Thyroid gland (tissue), 4 donors: ENCODE results near the gene EBF3. TPM values are rescaled to one million over a fixed set of nuclear protein-coding genes. Genes with fewer than 3 reads are reported as not detected.

Experiments
- DNase-seq, 2 donors: peaks; one replicate each; pipeline ENCODE4 v3.0.0-alpha.2; 2019
- H3K27ac ChIP-seq, 3 donors: fragments of 200-600 bp; sonication (generic); 1 replicate in 2 of 3; 2 replicates in 1 of 3; pipeline ENCODE4 v1.5.1; 2016 to 2019; ENCODE audit warnings: mild to moderate bottlenecking in 1 of 3, moderate library complexity in 1 of 3
- H3K27me3 ChIP-seq: fragments of 200-600 bp; sonication (generic); one replicate; pipeline ENCODE4 v1.5.1; 2019
- H3K36me3 ChIP-seq, 2 donors: fragments of 200-600 bp; sonication (generic); one replicate each; pipeline ENCODE4 v1.5.1; 2016 to 2019
- H3K4me1 ChIP-seq, 2 donors: fragments of 200-600 bp; sonication (generic); one replicate each; pipeline ENCODE4 v1.5.1; 2017 to 2019
- H3K4me3 ChIP-seq, 3 donors: fragments of 200-600 bp; sonication (generic); replicated peaks in 1 of 3; 1 replicate in 2 of 3; 2 replicates in 1 of 3; pipeline ENCODE4 v1.5.1; 2016; ENCODE audit warnings: mild to moderate bottlenecking in 1 of 3
- H3K9me3 ChIP-seq: fragments of 200-600 bp; sonication (generic); one replicate; pipeline ENCODE4 v1.5.1; 2017
- CTCF ChIP-seq, 6 experiments: fragments of 200-600 bp in 3 of 6; fragments of 450-650 bp in 3 of 6; sonication (generic) in 3 of 6; IDR thresholded peaks; one replicate each; pipeline ENCODE4 v1.5.1; 2016 to 2019; ENCODE audit warnings: antibody characterized with exemption in 6 of 6, mild to moderate bottlenecking in 2 of 6, inconsistent platforms in 1 of 6, moderate library complexity in 1 of 6
- POLR2A ChIP-seq, 2 donors: fragments of 450-650 bp; IDR thresholded peaks; one replicate each; pipeline ENCODE4 v1.6.1; 2017; ENCODE audit warnings: antibody characterized with exemption in 2 of 2, mild to moderate bottlenecking in 2 of 2, moderate library complexity in 1 of 2
- WGBS, 2 donors: methylation state at CpG; one replicate each; pipeline ENCODE4 v1.1.5; 2017; 5-methylcytosine and 5-hydroxymethylcytosine counted together
- intact Hi-C: fragments of 100-400 bp; cut with DNase I; formaldehyde crosslinking; loops from one replicate; pipeline ENCODE4 v1.15.1; 2023
- total RNA-seq, 4 donors: library from RNA; depleted of rRNA; stranded (reverse); fragments of >200 nt; gene quantifications; one replicate each; pipeline ENCODE4 v1.2.3, GENCODE V29; 2016

Gene EBF3
- total RNA-seq, 4 donors from 2014 or later = 6.8 to 12.5 (median 8.8) TPM

GRCh38 chr10:129966889-129967578 is 3.0 kb upstream of the EBF3 start:
- Histone ChIP-seq H3K4me1 (peaks cover 6 to 32% of the 10 kb centered on the region in 2 donors), H3K9me3 (no peaks in the 10 kb centered on the region), H3K27me3 (peaks cover 52% of the 10 kb centered on the region), H3K36me3 (no peaks in the 10 kb centered on the region), H3K27ac (no peak overlapping the region), H3K4me3 (no peak overlapping the region)
- TF ChIP-seq CTCF (IDR thresholded peaks at IDR 0.05) = no peak
- TF ChIP-seq POLR2A (IDR thresholded peaks at IDR 0.05) = no peak
- no peak for DNase-seq
- intact Hi-C loops = no loop called here
- 32 to 36% methylated on average over 10 to 56 of the region's 60 CpGs for WGBS, 2 donors

GRCh38 chr10:129966370-129966888 is 2.4 kb upstream of the EBF3 start:
- Histone ChIP-seq H3K27me3 (peaks cover 52% of the 10 kb centered on the region), H3K4me3 (no peak overlapping the region)

GRCh38 chr10:129965959-129966358 is 1.9 kb upstream of the EBF3 start:
- no peak for DNase-seq
- WGBS, 2 donors = 24 to 33% methylated on average over 17 of the region's 17 CpGs
- no peaks in the 10 kb centered on the region for H3K36me3 ChIP-seq
- H3K27me3 ChIP-seq = peaks cover 49% of the 10 kb centered on the region
- H3K9me3 ChIP-seq = no peaks in the 10 kb centered on the region
- no peak for TF ChIP-seq POLR2A (IDR thresholded peaks at IDR 0.05)
- H3K27ac ChIP-seq = no peak overlapping the region
- intact Hi-C loops = no loop called here
- H3K4me3 ChIP-seq = no peak overlapping the region
- peaks cover 6 to 26% of the 10 kb centered on the region in 2 donors for H3K4me1 ChIP-seq

More at GRCh38 chr10:129966370-129966888, 2.4 kb upstream of the EBF3 start:
- Histone ChIP-seq H3K4me1 (peaks cover 6 to 31% of the 10 kb centered on the region in 2 donors), H3K36me3 (no peaks in the 10 kb centered on the region), H3K9me3 (no peaks in the 10 kb centered on the region), H3K27ac (no peak overlapping the region)
- no peak for DNase-seq
- 24 to 41% methylated on average over 16 of the region's 16 CpGs for WGBS, 2 donors
- TF ChIP-seq POLR2A (IDR thresholded peaks at IDR 0.05) (no peak), CTCF (IDR thresholded peaks at IDR 0.05) (no peak)
- intact Hi-C loops = no loop called here

- intact Hi-C loops = no loop called here
- TF ChIP-seq POLR2A (IDR thresholded peaks at IDR 0.05) (no peak), CTCF (IDR thresholded peaks at IDR 0.05) (no peak)
- Histone ChIP-seq H3K36me3 (no peaks in the 10 kb centered on the region), H3K9me3 (no peaks in the 10 kb centered on the region), H3K27ac (peak overlapping the region in 1 of 3 donors; percentile 41), H3K4me3 (peak overlapping the region in 1 of 3 donors; percentile 41), H3K27me3 (peaks cover 48% of the 10 kb centered on the region), H3K4me1 (peaks cover under 1 to 26% of the 10 kb centered on the region in 2 donors)
- no peak for DNase-seq
- 17% methylated on average over 15 of the region's 15 CpGs for WGBS, 2 donors
These were observed 1.3 kb upstream of the EBF3 start for GRCh38 chr10:129965425-129965808.

- intact Hi-C loops = no loop called here
- peaks cover 50% of the 10 kb centered on the region for H3K27me3 ChIP-seq
- no peak for DNase-seq
- WGBS, 2 donors = 3 to 7% methylated on average over 18 to 26 of the region's 82 CpGs
- no peaks in the 10 kb centered on the region for H3K9me3 ChIP-seq
- H3K27ac ChIP-seq = peak overlapping the region; percentile 12 to 41 (median 20)
- peaks cover 0 to 26% of the 10 kb centered on the region in 2 donors for H3K4me1 ChIP-seq
- TF ChIP-seq POLR2A (IDR thresholded peaks at IDR 0.05) (no peak), CTCF (IDR thresholded peaks at IDR 0.05) (no peak)
- peak overlapping the region in 1 of 3 donors; percentile 41 for H3K4me3 ChIP-seq
- H3K36me3 ChIP-seq = no peaks in the 10 kb centered on the region
These were observed 744 bp upstream of the EBF3 start for GRCh38 chr10:129964611-129965424.
